Measurements from ENCODE around the gene SFXN2. TPM values are rescaled to one million over a fixed set of nuclear protein-coding genes. Genes with fewer than 3 reads are reported as not detected.
"Not testable (repeated sequence)": the region's sequence is repeated elsewhere in the genome, so short reads cannot be mapped to it uniquely, and the experiment has no call there.

The SFXN2 gene
- total RNA-seq, 1 donor from 2014 or later = 1.6 TPM

GRCh38 chr10:102683736-102684135, 30.7 kb upstream of the SFXN2 start:
- H3K27ac ChIP-seq (replicated peaks) = no peak overlapping the region
- no peak for DNase-seq
- intact Hi-C loops (cut with micrococcal nuclease) = no loop called here
- no peak for TF ChIP-seq CTCF (IDR thresholded peaks at IDR 0.05; ENCODE audit: borderline replicate concordance)
- H3K27me3 ChIP-seq (ENCODE audit: low read depth) = no peaks in the 10 kb centered on the region
- H3K36me3 ChIP-seq = peaks cover 44% of the 10 kb centered on the region
- H3K9me3 ChIP-seq (replicated peaks) = no peaks in the 10 kb centered on the region
- H3K4me3 ChIP-seq = no peak overlapping the region
- H3K4me1 ChIP-seq = peaks cover 10% of the 10 kb centered on the region

- H3K4me3 ChIP-seq = no peak overlapping the region
- no peaks in the 10 kb centered on the region for H3K9me3 ChIP-seq (replicated peaks)
- DNase-seq = no peak
- no peak for TF ChIP-seq CTCF (IDR thresholded peaks at IDR 0.05; ENCODE audit: borderline replicate concordance)
- no peak overlapping the region for H3K27ac ChIP-seq (replicated peaks)
- no peaks in the 10 kb centered on the region for H3K4me1 ChIP-seq
- peaks cover 48% of the 10 kb centered on the region for H3K36me3 ChIP-seq
- no peaks in the 10 kb centered on the region for H3K27me3 ChIP-seq (ENCODE audit: low read depth)
- intact Hi-C loops (cut with micrococcal nuclease) = no loop called here
Observed at GRCh38 chr10:102691285-102692066, 23.0 kb upstream of the SFXN2 start.

- H3K4me1 ChIP-seq; H3K4me3 ChIP-seq; H3K9me3 ChIP-seq (replicated peaks); intact Hi-C loops (cut with micrococcal nuclease); H3K27me3 ChIP-seq (ENCODE audit: low read depth); H3K27ac ChIP-seq (replicated peaks); DNase-seq: not testable (repeated sequence)
- peaks cover 61% of the 10 kb centered on the region for H3K36me3 ChIP-seq
Observed at GRCh38 chr10:102695401-102695800, 19.0 kb upstream of the SFXN2 start.

- no peaks in the 10 kb centered on the region for H3K4me1 ChIP-seq
- intact Hi-C loops (cut with micrococcal nuclease) = no loop called here
- no peak for TF ChIP-seq CTCF (IDR thresholded peaks at IDR 0.05; ENCODE audit: borderline replicate concordance)
- no peak overlapping the region for H3K27ac ChIP-seq (replicated peaks)
- no peak for DNase-seq
- no peaks in the 10 kb centered on the region for H3K27me3 ChIP-seq (ENCODE audit: low read depth)
- no peak overlapping the region for H3K4me3 ChIP-seq
- peaks cover 61% of the 10 kb centered on the region for H3K36me3 ChIP-seq
- no peaks in the 10 kb centered on the region for H3K9me3 ChIP-seq (replicated peaks)
Observed at GRCh38 chr10:102696736-102697135, 17.7 kb upstream of the SFXN2 start.

GRCh38 chr10:102698894-102699293, 15.5 kb upstream of the SFXN2 start:
- peaks cover 50% of the 10 kb centered on the region for H3K36me3 ChIP-seq

More at GRCh38 chr10:102698894-102699293, 15.5 kb upstream of the SFXN2 start:
- no peaks in the 10 kb centered on the region for H3K27me3 ChIP-seq (ENCODE audit: low read depth)
- no peak overlapping the region for H3K4me3 ChIP-seq
- DNase-seq = no peak
- TF ChIP-seq CTCF (IDR thresholded peaks at IDR 0.05; ENCODE audit: borderline replicate concordance) = no peak
- H3K4me1 ChIP-seq = no peaks in the 10 kb centered on the region
- H3K9me3 ChIP-seq (replicated peaks) = no peaks in the 10 kb centered on the region
- H3K27ac ChIP-seq (replicated peaks) = no peak overlapping the region
- intact Hi-C loops (cut with micrococcal nuclease) = no loop called here

All from left ventricle myocardium inferior (tissue), 1 donor.